Keratinocyte (primary cell): ENCODE measurements around the gene MAP2K2.

Experiments
- EZH2 ChIP-seq: IDR thresholded peaks from one replicate; pipeline ENCODE4 v1.6.1; 2012; ENCODE audit warnings: inconsistent platforms, mild to moderate bottlenecking, low read length, moderate library complexity
- TF ChIP-seq, protein P1 (sequence below), 3 experiments: IDR thresholded peaks in 1 of 3; conservative IDR thresholded peaks in 1 of 3; optimal IDR thresholded peaks in 1 of 3; 2 replicates in 2 of 3; 3 replicates in 1 of 3; pipeline versions ENCODE3 to v1.5.1; 2011; ENCODE audit warnings: low read length in 3 of 3, mild to moderate bottlenecking in 3 of 3, moderate library complexity in 2 of 3, control low read depth in 1 of 3, inconsistent platforms in 1 of 3; ENCODE audit not compliant: insufficient read depth in 2 of 3; ENCODE audit errors: extremely low read depth in 1 of 3

DNA sequence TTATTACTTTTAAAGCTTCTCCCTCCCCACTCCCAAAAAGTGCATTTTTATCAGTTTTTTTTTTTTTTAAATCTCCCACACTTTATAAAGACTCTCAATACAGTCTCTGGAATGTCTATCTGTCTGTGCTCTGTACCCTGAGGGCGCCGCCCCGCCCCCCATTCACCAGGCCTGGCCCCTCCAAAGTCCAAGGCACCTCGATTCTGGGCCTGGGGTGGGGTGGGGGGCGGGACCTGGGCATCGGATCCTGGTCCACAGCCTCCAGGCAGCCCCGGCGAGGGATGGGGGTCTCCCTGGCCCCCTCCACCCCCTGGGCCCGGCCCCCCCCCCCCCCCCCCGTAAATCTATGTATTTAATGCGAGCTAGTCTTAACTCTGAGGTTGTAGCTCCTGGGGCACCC lies 80.5 kb downstream of the MAP2K2 start:
- TF ChIP-seq, protein P1, sequence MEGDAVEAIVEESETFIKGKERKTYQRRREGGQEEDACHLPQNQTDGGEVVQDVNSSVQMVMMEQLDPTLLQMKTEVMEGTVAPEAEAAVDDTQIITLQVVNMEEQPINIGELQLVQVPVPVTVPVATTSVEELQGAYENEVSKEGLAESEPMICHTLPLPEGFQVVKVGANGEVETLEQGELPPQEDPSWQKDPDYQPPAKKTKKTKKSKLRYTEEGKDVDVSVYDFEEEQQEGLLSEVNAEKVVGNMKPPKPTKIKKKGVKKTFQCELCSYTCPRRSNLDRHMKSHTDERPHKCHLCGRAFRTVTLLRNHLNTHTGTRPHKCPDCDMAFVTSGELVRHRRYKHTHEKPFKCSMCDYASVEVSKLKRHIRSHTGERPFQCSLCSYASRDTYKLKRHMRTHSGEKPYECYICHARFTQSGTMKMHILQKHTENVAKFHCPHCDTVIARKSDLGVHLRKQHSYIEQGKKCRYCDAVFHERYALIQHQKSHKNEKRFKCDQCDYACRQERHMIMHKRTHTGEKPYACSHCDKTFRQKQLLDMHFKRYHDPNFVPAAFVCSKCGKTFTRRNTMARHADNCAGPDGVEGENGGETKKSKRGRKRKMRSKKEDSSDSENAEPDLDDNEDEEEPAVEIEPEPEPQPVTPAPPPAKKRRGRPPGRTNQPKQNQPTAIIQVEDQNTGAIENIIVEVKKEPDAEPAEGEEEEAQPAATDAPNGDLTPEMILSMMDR (optimal IDR thresholded peaks at IDR 0.05 in 1 of 3, IDR thresholded peaks at IDR 0.05 in 1 of 3, conservative IDR thresholded peaks at IDR 0.05 in 1 of 3; ENCODE audit: extremely low read depth in 1 of 3, insufficient read depth in 2 of 3, low read length in 3 of 3): no peak
- TF ChIP-seq EZH2: no peak
